ENCODE measurements around the gene DCT. TPM values are rescaled to one million over a fixed set of nuclear protein-coding genes. Genes with fewer than 3 reads are reported as not detected.

Gene DCT
- total RNA-seq, 1 donor from 2014 or later, result not detected

- DNase-seq (ENCODE audit: extremely low read depth, low read depth, low spot score), result no peak
Observed at GRCh38 chr13:94400874-94401273, 78.6 kb downstream of the DCT start.

GRCh38 chr13:94399812-94400211 lies 79.7 kb downstream of the DCT start:
- DNase-seq (ENCODE audit: extremely low read depth, low read depth, low spot score), result no peak

- no peak for DNase-seq (ENCODE audit: extremely low read depth, low read depth, low spot score)
Observed at GRCh38 chr13:94395860-94396259, 83.6 kb downstream of the DCT start.

GRCh38 chr13:94394723-94395122 lies 84.8 kb downstream of the DCT start:
- DNase-seq (ENCODE audit: extremely low read depth, low read depth, low spot score), result no peak

GRCh38 chr13:94390881-94391280 lies 88.6 kb downstream of the DCT start:
- DNase-seq (ENCODE audit: extremely low read depth, low read depth, low spot score), result no peak

GRCh38 chr13:94389604-94390351 lies 89.7 kb downstream of the DCT start:
- no peak for DNase-seq (ENCODE audit: extremely low read depth, low read depth, low spot score)

- no peak for DNase-seq (ENCODE audit: extremely low read depth, low read depth, low spot score)
Observed at GRCh38 chr13:94387047-94387446, 92.4 kb downstream of the DCT start.

Other genes with a start within 250 kb of the DCT start
- gene TGDS, start 116.5 kb upstream of the DCT start, total RNA-seq, result 9.3 and 10.8 TPM in 2 replicates
- gene GPR180, start 122.2 kb upstream of the DCT start, total RNA-seq, result 9.9 and 10.6 TPM in 2 replicates
- not detected in 2 replicates for gene SOX21, start 232.9 kb upstream of the DCT start, total RNA-seq